GM18505 (cell line): ENCODE measurements around the gene MICAL2.

Experiments used
- ATAC-seq: cut with Tn5 transposase; IDR thresholded peaks from one replicate; pipeline ENCODE4 v1.9.1; 2021; ENCODE audit not compliant: unreplicated experiment
- POLR2A ChIP-seq: IDR thresholded peaks from 4 replicates; pipeline ENCODE4 v1.6.1; 2011; ENCODE audit warnings: borderline replicate concordance; ENCODE audit not compliant: insufficient read depth, insufficient read length; ENCODE audit errors: extremely low read depth

MICAL2 gene

GRCh38 chr11:12120031-12121008, 9.9 kb downstream of the MICAL2 start:
- no peak for TF ChIP-seq POLR2A
- no peak for ATAC-seq

GRCh38 chr11:12121011-12121410, 10.6 kb downstream of the MICAL2 start:
- no peak for ATAC-seq
- no peak for TF ChIP-seq POLR2A

GRCh38 chr11:12121517-12121916, 11.1 kb downstream of the MICAL2 start:
- no peak for ATAC-seq
- TF ChIP-seq POLR2A = no peak

- ATAC-seq = no peak
- no peak for TF ChIP-seq POLR2A
Measured at GRCh38 chr11:12122083-12122482, 11.7 kb downstream of the MICAL2 start.

- no peak for ATAC-seq
- TF ChIP-seq POLR2A = no peak
Measured at GRCh38 chr11:12123273-12123672, 12.9 kb downstream of the MICAL2 start.

GRCh38 chr11:12123799-12124198, 13.4 kb downstream of the MICAL2 start:
- no peak for ATAC-seq
- TF ChIP-seq POLR2A = no peak

GRCh38 chr11:12124306-12124705, 13.9 kb downstream of the MICAL2 start:
- ATAC-seq = no peak
- no peak for TF ChIP-seq POLR2A

GRCh38 chr11:12125609-12126149, 15.3 kb downstream of the MICAL2 start:
- TF ChIP-seq POLR2A = no peak
- no peak for ATAC-seq

GRCh38 chr11:12126344-12127019, 16.1 kb downstream of the MICAL2 start:
- TF ChIP-seq POLR2A = no peak
- ATAC-seq = no peak

- TF ChIP-seq POLR2A = no peak
Measured at GRCh38 chr11:12127206-12127898, 17.0 kb downstream of the MICAL2 start.

GRCh38 chr11:12128301-12128751, 17.9 kb downstream of the MICAL2 start:
- TF ChIP-seq POLR2A = no peak
- no peak for ATAC-seq

More at GRCh38 chr11:12127206-12127898, 17.0 kb downstream of the MICAL2 start:
- no peak for ATAC-seq

- no peak for ATAC-seq
- TF ChIP-seq POLR2A = no peak
Measured at GRCh38 chr11:12129227-12129626, 18.8 kb downstream of the MICAL2 start.
